NCI-H128 (cell line): ENCODE data around the gene CCNH.
A peak's percentile ranks its signal among the peaks of the same experiment; 100 is the strongest.

ENCODE experiments used
- DNase-seq: peaks from one replicate; lab custom pipeline; 2025; ENCODE audit not compliant: unreplicated experiment; lab: John Stamatoyannopoulos, UW

Gene CCNH

GRCh38 chr5:87412630-87413342, at the start of gene CCNH:
Gene CCNH, minus strand, starts transcription at chr5:87412930. Its CDS starts 136 bp downstream, at chr5:87412794.
- DNase-seq: peak; percentile 83

- DNase-seq: no peak
These were observed 45.0 kb upstream of the CCNH start for GRCh38 chr5:87457706-87458105.

GRCh38 chr5:87453801-87454200, 41.1 kb upstream of the CCNH start:
- no peak for DNase-seq

- no peak for DNase-seq
These were observed 40.1 kb upstream of the CCNH start for GRCh38 chr5:87452837-87453236.

GRCh38 chr5:87442419-87442818, 29.7 kb upstream of the CCNH start:
- no peak for DNase-seq

- no peak for DNase-seq
These were observed 25.5 kb upstream of the CCNH start for GRCh38 chr5:87438231-87438630.

- DNase-seq: no peak
These were observed 25.0 kb upstream of the CCNH start for GRCh38 chr5:87437724-87438123.

- DNase-seq: no peak
These were observed 22.5 kb upstream of the CCNH start for GRCh38 chr5:87435144-87435694.

GRCh38 chr5:87434461-87434860, 21.7 kb upstream of the CCNH start:
- no peak for DNase-seq

- no peak for DNase-seq
These were observed 21.2 kb upstream of the CCNH start for GRCh38 chr5:87433945-87434344.

- no peak for DNase-seq
These were observed 19.7 kb upstream of the CCNH start for GRCh38 chr5:87432460-87432859.

GRCh38 chr5:87430863-87431457, 18.2 kb upstream of the CCNH start:
- DNase-seq: no peak

- DNase-seq: no peak
These were observed 11.0 kb upstream of the CCNH start for GRCh38 chr5:87423755-87424154.

- DNase-seq: no peak
These were observed 8.6 kb upstream of the CCNH start for GRCh38 chr5:87421307-87421706.

GRCh38 chr5:87418506-87418905, 5.8 kb upstream of the CCNH start:
- DNase-seq: no peak

- no peak for DNase-seq
These were observed 564 bp upstream of the CCNH start for GRCh38 chr5:87413343-87413645.

GRCh38 chr5:87411973-87412629, 629 bp downstream of the CCNH start:
- DNase-seq: no peak

- DNase-seq: no peak
These were observed 1.2 kb downstream of the CCNH start for GRCh38 chr5:87411586-87411972.

GRCh38 chr5:87410931-87411330, 1.8 kb downstream of the CCNH start:
- DNase-seq: no peak

GRCh38 chr5:87408204-87408603, 4.5 kb downstream of the CCNH start:
- no peak for DNase-seq

GRCh38 chr5:87405472-87406155, 7.1 kb downstream of the CCNH start:
- DNase-seq: no peak

GRCh38 chr5:87404359-87404758, 8.4 kb downstream of the CCNH start:
- no peak for DNase-seq
